GM23338 (cell line): ENCODE data around the gene PDE3B. TPM values are rescaled to one million over a fixed set of nuclear protein-coding genes. Genes with fewer than 3 reads are reported as not detected.
A peak's percentile ranks its signal among the peaks of the same experiment; 100 is the strongest.

Experiments
- ATAC-seq: fragments of 200-7000 bp; cut with Tn5 transposase; 3 replicates; pipeline ENCODE4 v1.9.1; 2020
- DNase-seq: peaks from one replicate; pipeline ENCODE4 v3.0.0-alpha.2; 2015; ENCODE audit warnings: low spot score
- H2AFZ ChIP-seq: fragments of 200-600 bp; sonication (generic); 2 replicates; pipeline ENCODE4 v1.8.0; 2016; ENCODE audit warnings: antibody characterized with exemption, mild to moderate bottlenecking, moderate library complexity
- H3F3A ChIP-seq: fragments of 200-600 bp; sonication (generic); replicated peaks from 2 replicates; pipeline ENCODE4 v1.8.0; 2017; ENCODE audit warnings: antibody characterized with exemption, mixed run types, low read depth
- H3K27ac ChIP-seq: fragments of 200-600 bp; sonication (generic); 2 replicates; pipeline ENCODE4 v1.6.1; 2016; ENCODE audit warnings: low read depth
- H3K27me3 ChIP-seq: fragments of 200-600 bp; sonication (generic); 2 replicates; pipeline ENCODE4 v1.8.0; 2016; ENCODE audit warnings: mild to moderate bottlenecking, mixed run types, moderate library complexity; ENCODE audit not compliant: insufficient read depth
- H3K36me3 ChIP-seq: fragments of 200-600 bp; sonication (generic); 2 replicates; pipeline ENCODE4 v1.8.0; 2016; ENCODE audit warnings: mild to moderate bottlenecking; ENCODE audit not compliant: insufficient read depth
- H3K4me1 ChIP-seq: fragments of 200-600 bp; sonication (generic); 2 replicates; pipeline ENCODE4 v1.8.0; 2016; ENCODE audit warnings: mild to moderate bottlenecking, moderate library complexity; ENCODE audit not compliant: insufficient read depth
- H3K4me2 ChIP-seq: fragments of 200-600 bp; sonication (generic); 2 replicates; pipeline ENCODE4 v1.7.1; 2017; ENCODE audit warnings: mixed run types
- H3K4me3 ChIP-seq: fragments of 200-600 bp; sonication (generic); 2 replicates; pipeline ENCODE4 v1.6.1; 2016; ENCODE audit warnings: mixed run types
- H3K79me2 ChIP-seq: fragments of 200-600 bp; sonication (generic); replicated peaks from 2 replicates; pipeline ENCODE4 v1.8.0; 2017; ENCODE audit warnings: mild to moderate bottlenecking; ENCODE audit not compliant: insufficient read depth
- H3K9me2 ChIP-seq: fragments of 200-600 bp; sonication (generic); 2 replicates; pipeline ENCODE4 v1.8.0; 2017; ENCODE audit not compliant: insufficient read depth
- H4K20me1 ChIP-seq: fragments of 200-600 bp; sonication (generic); replicated peaks from 2 replicates; pipeline ENCODE4 v1.8.0; 2017; ENCODE audit warnings: mild to moderate bottlenecking; ENCODE audit not compliant: insufficient read depth
- H3K27ac Mint-ChIP-seq: 2 replicates; pipeline ENCODE4 v1.8.0; 2020; ENCODE audit warnings: inconsistent platforms, mild to moderate bottlenecking, moderate library complexity, mixed read lengths
- H3K27me3 Mint-ChIP-seq: 3 replicates; pipeline ENCODE4 v1.8.0; 2022; ENCODE audit warnings: low read depth, mild to moderate bottlenecking, moderate library complexity, mixed read lengths, inconsistent platforms; ENCODE audit not compliant: insufficient read depth, poor library complexity
- H3K36me3 Mint-ChIP-seq: 3 replicates; pipeline ENCODE4 v1.8.0; 2021; ENCODE audit warnings: low read depth, mild to moderate bottlenecking, inconsistent platforms, moderate library complexity, mixed read lengths
- H3K4me1 Mint-ChIP-seq: 3 replicates; pipeline ENCODE4 v1.8.0; 2020; ENCODE audit warnings: mild to moderate bottlenecking, inconsistent platforms, mixed read lengths
- H3K4me3 Mint-ChIP-seq: 3 replicates; pipeline ENCODE4 v1.8.0; 2021; ENCODE audit warnings: moderate library complexity, mild to moderate bottlenecking, inconsistent platforms, mixed read lengths
- H3K9me3 Mint-ChIP-seq: 3 replicates; pipeline ENCODE4 v1.8.0; 2020; ENCODE audit warnings: moderate library complexity, mild to moderate bottlenecking, inconsistent platforms, mixed read lengths
- STAT1 ChIP-seq: IDR thresholded peaks from one replicate; pipeline ENCODE4 v1.6.1; 2016; ENCODE audit warnings: antibody characterized with exemption; ENCODE audit not compliant: unreplicated experiment
- polyA plus RNA-seq: library from polyadenylated mRNA; unstranded; fragments of >200 nt; fragmentation: Nextera tagmentation; extraction: Ambion mirVana; gene quantifications from 2 replicates; pipeline ENCODE4 v1.2.1, GENCODE V29; 2016
- total RNA-seq: library from RNA; depleted of rRNA; stranded (reverse); fragments of >200 nt; shearing (Covaris generic); gene quantifications from 2 replicates; pipeline ENCODE4 v1.2.3, GENCODE V29; 2014
- TF ChIP-seq, protein P1 (sequence below): fragments of 250-450 bp; sonication (Bioruptor Pico); IDR thresholded peaks from 2 replicates; pipeline ENCODE4 v1.5.0; 2020; ENCODE audit warnings: mild to moderate bottlenecking, moderate library complexity
- TF ChIP-seq, protein P2 (sequence below), 2 experiments: fragments of 200-600 bp in 1 of 2; sonication (generic) in 1 of 2; conservative IDR thresholded peaks; 2 replicates each; pipeline versions ENCODE4 v1.5.1 to v1.6.1; 2016 to 2017; ENCODE audit warnings: antibody characterized with exemption in 2 of 2, low read depth in 2 of 2, mild to moderate bottlenecking in 2 of 2, moderate library complexity in 1 of 2

The PDE3B gene
- total and polyA plus RNA-seq, 2 experiments from 2014 or later = 4.3 to 21.3 TPM

DNA sequence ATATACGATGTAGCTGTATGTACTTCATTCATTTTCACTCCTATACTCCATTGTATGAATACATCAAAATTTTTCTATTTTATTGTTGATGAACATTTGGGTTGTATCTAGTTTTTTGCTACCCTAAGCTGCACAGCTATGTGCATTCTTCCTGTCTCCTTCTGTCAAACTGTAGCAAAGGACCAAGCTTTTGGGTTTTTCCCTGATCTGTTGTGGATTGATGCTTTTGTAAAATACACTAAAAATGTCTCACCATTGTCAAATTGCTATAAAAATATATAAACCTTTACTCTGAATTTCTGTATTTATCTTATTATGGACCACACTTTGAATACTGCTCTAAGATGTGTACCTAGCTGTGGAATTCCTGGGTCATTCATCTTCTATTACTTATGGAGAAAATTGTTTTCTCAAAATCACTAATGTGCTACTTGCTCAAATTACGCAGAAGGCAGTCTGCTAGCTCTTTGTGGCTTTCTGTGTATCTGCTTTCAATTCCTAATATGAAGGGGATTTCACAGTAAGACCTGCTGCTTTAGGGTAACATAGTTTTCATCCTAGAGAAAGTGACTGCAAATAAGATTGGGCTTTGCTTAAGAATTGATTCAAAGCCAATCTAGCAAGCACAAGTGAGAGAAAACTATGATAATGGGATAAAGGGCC lies 125.1 kb downstream of the PDE3B start (continued):
- TF ChIP-seq, protein P1, sequence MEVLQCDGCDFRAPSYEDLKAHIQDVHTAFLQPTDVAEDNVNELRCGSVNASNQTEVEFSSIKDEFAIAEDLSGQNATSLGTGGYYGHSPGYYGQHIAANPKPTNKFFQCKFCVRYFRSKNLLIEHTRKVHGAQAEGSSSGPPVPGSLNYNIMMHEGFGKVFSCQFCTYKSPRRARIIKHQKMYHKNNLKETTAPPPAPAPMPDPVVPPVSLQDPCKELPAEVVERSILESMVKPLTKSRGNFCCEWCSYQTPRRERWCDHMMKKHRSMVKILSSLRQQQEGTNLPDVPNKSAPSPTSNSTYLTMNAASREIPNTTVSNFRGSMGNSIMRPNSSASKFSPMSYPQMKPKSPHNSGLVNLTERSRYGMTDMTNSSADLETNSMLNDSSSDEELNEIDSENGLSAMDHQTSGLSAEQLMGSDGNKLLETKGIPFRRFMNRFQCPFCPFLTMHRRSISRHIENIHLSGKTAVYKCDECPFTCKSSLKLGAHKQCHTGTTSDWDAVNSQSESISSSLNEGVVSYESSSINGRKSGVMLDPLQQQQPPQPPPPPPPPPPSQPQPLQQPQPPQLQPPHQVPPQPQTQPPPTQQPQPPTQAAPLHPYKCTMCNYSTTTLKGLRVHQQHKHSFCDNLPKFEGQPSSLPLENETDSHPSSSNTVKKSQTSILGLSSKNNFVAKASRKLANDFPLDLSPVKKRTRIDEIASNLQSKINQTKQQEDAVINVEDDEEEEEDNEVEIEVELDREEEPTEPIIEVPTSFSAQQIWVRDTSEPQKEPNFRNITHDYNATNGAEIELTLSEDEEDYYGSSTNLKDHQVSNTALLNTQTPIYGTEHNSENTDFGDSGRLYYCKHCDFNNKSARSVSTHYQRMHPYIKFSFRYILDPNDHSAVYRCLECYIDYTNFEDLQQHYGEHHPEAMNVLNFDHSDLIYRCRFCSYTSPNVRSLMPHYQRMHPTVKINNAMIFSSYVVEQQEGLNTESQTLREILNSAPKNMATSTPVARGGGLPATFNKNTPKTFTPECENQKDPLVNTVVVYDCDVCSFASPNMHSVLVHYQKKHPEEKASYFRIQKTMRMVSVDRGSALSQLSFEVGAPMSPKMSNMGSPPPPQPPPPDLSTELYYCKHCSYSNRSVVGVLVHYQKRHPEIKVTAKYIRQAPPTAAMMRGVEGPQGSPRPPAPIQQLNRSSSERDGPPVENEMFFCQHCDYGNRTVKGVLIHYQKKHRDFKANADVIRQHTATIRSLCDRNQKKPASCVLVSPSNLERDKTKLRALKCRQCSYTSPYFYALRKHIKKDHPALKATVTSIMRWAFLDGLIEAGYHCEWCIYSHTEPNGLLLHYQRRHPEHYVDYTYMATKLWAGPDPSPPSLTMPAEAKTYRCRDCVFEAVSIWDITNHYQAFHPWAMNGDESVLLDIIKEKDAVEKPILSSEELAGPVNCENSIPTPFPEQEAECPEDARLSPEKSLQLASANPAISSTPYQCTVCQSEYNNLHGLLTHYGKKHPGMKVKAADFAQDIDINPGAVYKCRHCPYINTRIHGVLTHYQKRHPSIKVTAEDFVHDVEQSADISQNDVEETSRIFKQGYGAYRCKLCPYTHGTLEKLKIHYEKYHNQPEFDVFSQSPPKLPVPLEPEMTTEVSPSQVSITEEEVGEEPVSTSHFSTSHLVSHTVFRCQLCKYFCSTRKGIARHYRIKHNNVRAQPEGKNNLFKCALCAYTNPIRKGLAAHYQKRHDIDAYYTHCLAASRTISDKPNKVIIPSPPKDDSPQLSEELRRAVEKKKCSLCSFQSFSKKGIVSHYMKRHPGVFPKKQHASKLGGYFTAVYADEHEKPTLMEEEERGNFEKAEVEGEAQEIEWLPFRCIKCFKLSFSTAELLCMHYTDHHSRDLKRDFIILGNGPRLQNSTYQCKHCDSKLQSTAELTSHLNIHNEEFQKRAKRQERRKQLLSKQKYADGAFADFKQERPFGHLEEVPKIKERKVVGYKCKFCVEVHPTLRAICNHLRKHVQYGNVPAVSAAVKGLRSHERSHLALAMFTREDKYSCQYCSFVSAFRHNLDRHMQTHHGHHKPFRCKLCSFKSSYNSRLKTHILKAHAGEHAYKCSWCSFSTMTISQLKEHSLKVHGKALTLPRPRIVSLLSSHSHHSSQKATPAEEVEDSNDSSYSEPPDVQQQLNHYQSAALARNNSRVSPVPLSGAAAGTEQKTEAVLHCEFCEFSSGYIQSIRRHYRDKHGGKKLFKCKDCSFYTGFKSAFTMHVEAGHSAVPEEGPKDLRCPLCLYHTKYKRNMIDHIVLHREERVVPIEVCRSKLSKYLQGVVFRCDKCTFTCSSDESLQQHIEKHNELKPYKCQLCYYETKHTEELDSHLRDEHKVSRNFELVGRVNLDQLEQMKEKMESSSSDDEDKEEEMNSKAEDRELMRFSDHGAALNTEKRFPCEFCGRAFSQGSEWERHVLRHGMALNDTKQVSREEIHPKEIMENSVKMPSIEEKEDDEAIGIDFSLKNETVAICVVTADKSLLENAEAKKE = no peak

DNA sequence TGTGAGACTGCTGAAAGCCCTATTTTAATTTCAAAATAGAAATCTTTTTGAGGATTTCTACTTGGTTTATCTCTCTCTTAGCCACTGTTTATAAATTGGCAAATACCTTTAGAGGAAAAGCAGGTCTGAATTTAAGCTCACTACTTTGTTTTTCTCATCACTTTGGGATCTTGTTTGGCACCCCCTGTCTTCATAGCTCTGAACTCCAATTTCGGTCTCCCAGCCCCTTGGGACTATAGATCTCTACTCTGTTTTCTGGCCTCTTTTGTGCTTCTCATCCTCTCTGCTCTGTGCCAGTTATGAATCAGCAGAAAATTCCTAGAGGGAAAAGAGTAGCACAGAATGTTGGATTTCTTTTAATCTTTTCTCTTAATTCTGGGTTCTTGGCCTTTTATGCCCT lies 130.2 kb downstream of the PDE3B start:
- Histone ChIP-seq H3K4me1 (no peaks in the 10 kb centered on the region), H2AFZ (no peak overlapping the region), H3K4me3 (no peak overlapping the region), H3K4me2 (no peak overlapping the region), H3K79me2 (no peaks in the 10 kb centered on the region), H3K27me3 (no peaks in the 10 kb centered on the region), H3K27ac (no peak overlapping the region), H3K36me3 (no peaks in the 10 kb centered on the region), H3K9me2 (no peaks in the 10 kb centered on the region), H4K20me1 (no peaks in the 10 kb centered on the region), H3F3A (no peaks in the 10 kb centered on the region)
- Mint-ChIP-seq H3K36me3 (peaks cover 21% of the 10 kb centered on the region), H3K27me3 (peaks cover under 1% of the 10 kb centered on the region), H3K4me1 (peaks cover 12% of the 10 kb centered on the region), H3K9me3 (peaks cover 9% of the 10 kb centered on the region), H3K27ac (0 out of 2 replicates have a peak overlapping the region, but pooled peaks have one; percentile 2), H3K4me3 (no peak overlapping the region)
- ATAC-seq (peak; percentile 94), DNase-seq (peak; percentile 80)
- no peak for TF ChIP-seq STAT1
- TF ChIP-seq, protein P2, sequence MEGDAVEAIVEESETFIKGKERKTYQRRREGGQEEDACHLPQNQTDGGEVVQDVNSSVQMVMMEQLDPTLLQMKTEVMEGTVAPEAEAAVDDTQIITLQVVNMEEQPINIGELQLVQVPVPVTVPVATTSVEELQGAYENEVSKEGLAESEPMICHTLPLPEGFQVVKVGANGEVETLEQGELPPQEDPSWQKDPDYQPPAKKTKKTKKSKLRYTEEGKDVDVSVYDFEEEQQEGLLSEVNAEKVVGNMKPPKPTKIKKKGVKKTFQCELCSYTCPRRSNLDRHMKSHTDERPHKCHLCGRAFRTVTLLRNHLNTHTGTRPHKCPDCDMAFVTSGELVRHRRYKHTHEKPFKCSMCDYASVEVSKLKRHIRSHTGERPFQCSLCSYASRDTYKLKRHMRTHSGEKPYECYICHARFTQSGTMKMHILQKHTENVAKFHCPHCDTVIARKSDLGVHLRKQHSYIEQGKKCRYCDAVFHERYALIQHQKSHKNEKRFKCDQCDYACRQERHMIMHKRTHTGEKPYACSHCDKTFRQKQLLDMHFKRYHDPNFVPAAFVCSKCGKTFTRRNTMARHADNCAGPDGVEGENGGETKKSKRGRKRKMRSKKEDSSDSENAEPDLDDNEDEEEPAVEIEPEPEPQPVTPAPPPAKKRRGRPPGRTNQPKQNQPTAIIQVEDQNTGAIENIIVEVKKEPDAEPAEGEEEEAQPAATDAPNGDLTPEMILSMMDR (conservative IDR thresholded peaks at IDR 0.05; ENCODE audit: low read depth in 2 of 2) = peak; percentile 62 to 77
